Sciatic nerve (tissue), 2 donors: ENCODE results near the gene SDCBP2. TPM values are rescaled to one million over a fixed set of nuclear protein-coding genes. Genes with fewer than 3 reads are reported as not detected.
"Not testable (repeated sequence)": the region's sequence is repeated elsewhere in the genome, so short reads cannot be mapped to it uniquely, and the experiment has no call there.

Experiments used
- ATAC-seq: fragments of 200-7000 bp; cut with Tn5 transposase; one replicate; pipeline ENCODE4 v1.9.1; 2020; ENCODE audit warnings: mild to moderate bottlenecking, moderate library complexity
- DNase-seq: peaks from one replicate; pipeline ENCODE4 v3.0.0-alpha.2; 2020; ENCODE audit warnings: low spot score
- intact Hi-C: fragments of 100-400 bp; cut with DNase I; formaldehyde crosslinking; loops from one replicate; pipeline ENCODE4 v1.14.2; 2022
- total RNA-seq: library from RNA; stranded (reverse); fragmentation: NEBNext Ultra II Directional; extraction: Animal tissue kit (Norgen Biotek cat#: 25700); gene quantifications from one replicate; pipeline ENCODE4 v1.2.1, GENCODE V29; 2021
- donor health status: DM: no; HTN: no; CAD: no.
- donor health status: DM: no; HTN: no; CAD: no.

Gene SDCBP2
- total RNA-seq, 1 donor from 2014 or later: 5.9 TPM

DNA sequence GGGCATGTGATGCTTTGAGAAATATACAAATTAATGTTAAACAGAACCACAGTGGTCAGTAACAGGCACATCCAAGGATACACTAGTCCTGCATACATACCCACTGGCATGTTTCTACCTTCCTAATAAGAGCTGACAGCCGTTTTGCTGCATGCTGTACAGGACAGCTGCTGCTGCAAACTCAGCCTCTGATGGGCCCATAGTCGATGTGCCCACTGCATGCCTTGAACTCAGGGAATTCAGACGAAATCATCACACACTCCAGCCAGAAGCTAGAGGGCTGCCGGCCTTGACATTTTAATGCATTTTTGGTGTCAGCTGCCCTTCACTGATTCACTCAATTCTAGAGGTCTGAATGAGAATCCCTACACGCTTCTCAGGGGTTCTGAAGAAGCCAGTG, 34.6 kb upstream of the SDCBP2 start:
- no peak for ATAC-seq
- no peak for DNase-seq
- intact Hi-C loops: no loop called here

DNA sequence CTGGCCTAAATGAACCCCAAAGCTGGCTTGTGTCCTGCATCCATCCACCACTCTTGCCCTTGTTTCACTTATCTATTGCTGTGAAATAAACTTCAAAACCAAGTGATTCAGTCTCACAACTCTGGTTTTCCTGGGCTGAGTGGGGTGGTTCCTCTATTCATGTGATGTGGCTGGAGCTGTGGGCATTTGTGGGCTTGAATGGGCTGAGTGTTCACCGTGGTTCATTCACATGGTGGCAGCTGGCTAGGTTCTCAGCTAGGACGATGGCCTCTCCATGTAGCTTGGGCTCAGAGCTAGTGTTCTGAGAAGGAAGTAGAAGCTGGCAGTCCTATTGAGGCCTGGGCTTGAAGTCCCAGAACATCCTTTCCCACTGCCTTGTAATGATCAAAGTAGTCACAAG, 33.5 kb upstream of the SDCBP2 start:
- DNase-seq: no peak
- no peak for ATAC-seq
- intact Hi-C loops: no loop called here

- ATAC-seq (no peak), DNase-seq (no peak)
- intact Hi-C loops: no loop called here
Measured at GRCh38 chr20:1360094-1360846, 31.3 kb upstream of the SDCBP2 start.

- DNase-seq (no peak), ATAC-seq (no peak)
- intact Hi-C loops: no loop called here
Measured at GRCh38 chr20:1357921-1358671, 29.2 kb upstream of the SDCBP2 start.

- no peak for DNase-seq
- ATAC-seq: no peak
- intact Hi-C loops: no loop called here
Measured at GRCh38 chr20:1353956-1354355, 25.0 kb upstream of the SDCBP2 start.

DNA sequence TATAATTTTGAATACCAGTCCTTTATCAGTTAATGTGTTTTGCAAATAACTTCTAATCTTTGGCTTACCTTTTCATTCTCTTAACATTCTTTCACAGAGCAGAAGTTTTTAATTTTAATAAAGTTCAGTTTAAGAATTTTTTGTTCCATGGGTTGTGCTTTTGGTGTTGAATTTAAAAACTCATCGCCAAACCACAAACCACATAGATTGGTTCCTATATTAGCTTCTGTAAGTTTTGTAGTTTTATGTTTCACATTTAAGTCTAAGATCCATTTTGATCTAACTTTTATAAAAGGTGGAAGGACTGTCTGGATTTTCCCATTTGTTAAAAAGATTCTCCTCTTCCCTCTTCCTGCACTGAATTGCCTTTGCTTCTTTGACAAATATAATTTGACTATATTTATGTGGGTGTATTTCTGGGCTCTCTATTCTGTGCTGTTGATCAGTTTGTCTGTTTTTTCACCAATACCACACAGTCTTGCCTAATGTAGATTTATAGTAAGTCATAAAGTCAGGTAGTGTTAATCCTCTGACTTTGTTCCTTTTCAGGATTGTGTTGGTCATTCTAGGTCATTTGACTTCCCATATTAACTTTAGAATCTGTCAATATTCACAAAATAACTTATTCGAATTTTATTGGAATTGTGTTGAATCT, 17.5 kb upstream of the SDCBP2 start:
- intact Hi-C loops: no loop called here
- ATAC-seq: no peak
- DNase-seq: no peak

GRCh38 chr20:1345756-1346093, 16.8 kb upstream of the SDCBP2 start:
- DNase-seq: no peak
- no peak for ATAC-seq
- intact Hi-C loops: no loop called here

- ATAC-seq: no peak
Measured at GRCh38 chr20:1345030-1345755, 16.3 kb upstream of the SDCBP2 start.

GRCh38 chr20:1343446-1344124, 14.6 kb upstream of the SDCBP2 start:
- ATAC-seq, DNase-seq, intact Hi-C loops: not testable (repeated sequence)

More at GRCh38 chr20:1345030-1345755, 16.3 kb upstream of the SDCBP2 start:
- DNase-seq: no peak
- intact Hi-C loops: no loop called here

DNA sequence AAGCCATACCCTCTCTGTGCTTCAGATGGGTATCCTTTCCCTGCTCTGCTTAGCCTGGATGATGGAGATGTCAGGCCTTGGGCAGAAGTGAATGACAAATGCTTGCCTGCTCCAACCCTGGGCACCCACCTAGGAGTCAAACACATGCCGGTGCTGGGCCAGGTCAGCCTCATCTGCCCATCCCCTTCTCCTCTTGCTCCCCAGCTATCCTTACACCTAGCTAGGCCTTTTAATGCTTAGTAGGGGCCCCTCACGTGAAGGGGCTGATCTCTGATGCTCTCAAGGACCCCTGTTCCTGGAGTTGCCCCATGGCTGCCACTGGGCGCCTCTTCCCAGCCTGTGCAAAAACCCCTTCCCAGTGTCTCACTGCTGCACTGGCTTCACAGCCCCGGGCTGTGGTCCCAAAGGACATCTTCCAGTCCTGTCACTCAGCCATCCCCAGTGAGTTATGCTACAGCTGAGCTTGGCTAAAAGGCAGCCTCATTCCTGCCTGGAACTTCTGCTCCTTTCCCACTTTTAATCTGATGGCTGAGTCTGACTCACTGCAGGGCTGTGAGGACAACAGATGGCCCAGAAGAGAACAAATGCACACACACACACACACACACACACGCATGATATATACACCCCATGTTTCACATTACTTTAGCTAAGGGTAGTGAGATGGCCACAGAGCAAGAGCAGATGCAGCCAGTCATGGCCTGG, 12.8 kb upstream of the SDCBP2 start:
- no peak for ATAC-seq
- intact Hi-C loops: no loop called here
- DNase-seq: no peak

DNA sequence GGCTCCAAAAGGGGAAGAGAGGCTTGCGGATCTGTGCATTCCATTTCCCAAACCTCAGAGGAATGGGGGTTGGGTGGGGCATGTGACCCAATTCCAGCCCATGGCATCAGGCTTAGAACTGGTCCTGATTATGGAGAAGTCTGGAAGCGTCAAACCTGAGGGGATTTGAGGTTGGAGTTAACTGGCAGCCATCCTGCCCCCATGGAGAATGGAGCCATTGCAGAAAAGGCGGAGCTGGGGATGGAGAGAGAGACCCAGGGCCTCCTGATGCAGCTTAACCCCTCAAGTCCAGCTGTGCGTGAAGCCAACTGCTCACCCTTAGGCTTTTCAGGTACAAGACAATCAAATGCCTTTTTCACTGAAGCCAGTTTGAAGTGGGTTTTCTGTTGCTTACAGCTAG, 9.9 kb upstream of the SDCBP2 start:
- no peak for ATAC-seq
- no peak for DNase-seq
- intact Hi-C loops: no loop called here

GRCh38 chr20:1338096-1338495, 9.2 kb upstream of the SDCBP2 start:
- ATAC-seq (no peak), DNase-seq (no peak)
- intact Hi-C loops: no loop called here

GRCh38 chr20:1337441-1337840, 8.5 kb upstream of the SDCBP2 start:
- intact Hi-C loops: no loop called here
- ATAC-seq: no peak
- no peak for DNase-seq

DNA sequence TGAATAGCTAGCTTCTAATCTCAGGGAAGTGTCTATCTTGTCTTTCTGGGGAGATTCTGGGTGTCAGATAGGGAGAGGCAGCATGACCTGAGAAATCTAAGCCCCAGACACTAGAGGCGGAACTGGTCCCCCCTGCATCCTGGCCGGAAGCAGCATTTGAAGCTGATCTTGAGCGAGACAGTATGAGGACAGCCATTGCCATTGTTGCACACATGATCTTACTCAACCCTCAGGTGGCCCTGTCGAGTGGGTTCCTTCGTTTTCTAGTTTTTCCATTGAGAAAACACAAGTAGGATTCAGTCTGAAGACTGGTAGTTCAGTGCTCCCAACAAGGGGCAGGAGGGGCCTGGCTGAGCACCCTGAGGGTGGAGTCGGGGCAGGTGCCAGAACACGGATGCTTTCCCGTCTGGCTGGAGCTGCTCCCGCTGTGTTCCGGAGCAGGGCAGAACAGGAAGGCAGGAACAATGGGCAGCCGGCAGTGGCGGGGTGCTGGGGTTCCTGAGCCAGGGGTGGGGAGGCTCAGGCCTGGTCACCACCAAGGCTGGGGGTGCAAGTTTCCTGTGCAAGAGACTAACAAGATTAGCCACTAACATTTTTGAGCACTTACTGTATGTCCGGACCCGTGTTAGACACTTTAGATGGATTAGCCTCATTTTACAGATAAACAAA, 7.9 kb upstream of the SDCBP2 start:
- peak; percentile 83 for ATAC-seq
- no peak for DNase-seq
- intact Hi-C loops: no loop called here

GRCh38 chr20:1335961-1336698, 7.2 kb upstream of the SDCBP2 start:
- intact Hi-C loops: no loop called here
- DNase-seq (no peak), ATAC-seq (no peak)

- ATAC-seq (no peak), DNase-seq (no peak)
- intact Hi-C loops: no loop called here
Measured at GRCh38 chr20:1334761-1335160, 5.8 kb upstream of the SDCBP2 start.

DNA sequence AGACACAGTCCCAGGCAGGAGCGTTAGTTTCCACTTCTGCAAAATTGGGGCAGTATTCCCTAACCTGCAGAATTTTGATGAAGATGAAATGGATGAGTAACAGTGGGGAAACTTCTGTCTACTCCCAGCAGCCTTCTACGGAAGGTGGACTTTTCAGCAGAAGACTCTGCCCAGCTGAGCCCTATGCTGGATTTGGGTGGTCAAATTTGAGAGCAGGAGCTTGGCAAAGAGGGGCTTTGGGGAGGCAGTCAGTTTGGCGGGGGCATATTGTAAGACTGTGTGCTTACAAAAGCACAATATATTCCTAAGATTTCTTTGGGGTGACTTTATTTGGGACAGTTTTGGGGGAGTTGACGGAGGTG, 5.4 kb upstream of the SDCBP2 start:
- DNase-seq: no peak
- intact Hi-C loops: no loop called here
- no peak for ATAC-seq
